HG02571 (cell line): ENCODE results near the gene PRKCA.

Experiments
- ATAC-seq: cut with Tn5 transposase; IDR thresholded peaks from one replicate; pipeline ENCODE4 v1.9.1; 2021; ENCODE audit warnings: mild to moderate bottlenecking, moderate library complexity; ENCODE audit not compliant: unreplicated experiment

PRKCA gene

GRCh38 chr17:66557200-66557599 is 254.8 kb downstream of the PRKCA start:
- no peak for ATAC-seq

GRCh38 chr17:66557886-66558285 is 255.5 kb downstream of the PRKCA start:
- no peak for ATAC-seq

GRCh38 chr17:66560691-66561090 is 258.3 kb downstream of the PRKCA start:
- ATAC-seq: no peak

GRCh38 chr17:66562119-66562518 is 259.7 kb downstream of the PRKCA start:
- ATAC-seq: no peak

- no peak for ATAC-seq
Observed at GRCh38 chr17:66564992-66565465, 262.6 kb downstream of the PRKCA start.

GRCh38 chr17:66567234-66568170 is 265.1 kb downstream of the PRKCA start:
- ATAC-seq: no peak

- ATAC-seq: no peak
Observed at GRCh38 chr17:66569572-66569971, 267.2 kb downstream of the PRKCA start.

- no peak for ATAC-seq
Observed at GRCh38 chr17:66570447-66571195, 268.2 kb downstream of the PRKCA start.

GRCh38 chr17:66571745-66572144 is 269.3 kb downstream of the PRKCA start:
- no peak for ATAC-seq

- no peak for ATAC-seq
Observed at GRCh38 chr17:66573078-66573477, 270.7 kb downstream of the PRKCA start.

- ATAC-seq: no peak
Observed at GRCh38 chr17:66574123-66574522, 271.7 kb downstream of the PRKCA start.

GRCh38 chr17:66576473-66576872 is 274.1 kb downstream of the PRKCA start:
- ATAC-seq: no peak

- no peak for ATAC-seq
Observed at GRCh38 chr17:66577041-66577440, 274.6 kb downstream of the PRKCA start.

- ATAC-seq: no peak
Observed at GRCh38 chr17:66578781-66579489, 276.5 kb downstream of the PRKCA start.

GRCh38 chr17:66579556-66579955 is 277.1 kb downstream of the PRKCA start:
- ATAC-seq: no peak

- ATAC-seq: no peak
Observed at GRCh38 chr17:66580184-66580955, 278.0 kb downstream of the PRKCA start.

GRCh38 chr17:66580956-66581391 is 278.6 kb downstream of the PRKCA start:
- no peak for ATAC-seq

- ATAC-seq: no peak
Observed at GRCh38 chr17:66582373-66583111, 280.1 kb downstream of the PRKCA start.

GRCh38 chr17:66583112-66583748 is 280.8 kb downstream of the PRKCA start:
- no peak for ATAC-seq
